Measurements from ENCODE around the gene SCAMP4.

SCAMP4 gene

DNA sequence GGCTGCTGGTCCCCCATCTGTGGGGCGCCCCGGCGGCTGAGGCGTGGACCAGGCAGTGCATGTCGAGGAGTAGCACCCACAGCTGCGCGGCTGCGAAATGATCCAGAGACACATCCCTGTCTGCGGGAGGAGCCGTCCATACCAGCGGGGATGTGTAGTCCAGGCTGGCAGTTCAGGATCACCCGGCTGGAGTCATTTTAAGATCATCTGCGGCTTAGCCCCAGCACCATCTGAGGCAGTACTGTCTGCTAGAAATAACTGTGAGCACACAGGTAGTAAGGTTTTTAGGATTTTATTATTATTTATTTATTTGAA is 3.1 kb downstream of the SCAMP4 start:
- no peak overlapping the region for H3K27ac ChIP-seq (replicated peaks)
- TF ChIP-seq, protein P1, sequence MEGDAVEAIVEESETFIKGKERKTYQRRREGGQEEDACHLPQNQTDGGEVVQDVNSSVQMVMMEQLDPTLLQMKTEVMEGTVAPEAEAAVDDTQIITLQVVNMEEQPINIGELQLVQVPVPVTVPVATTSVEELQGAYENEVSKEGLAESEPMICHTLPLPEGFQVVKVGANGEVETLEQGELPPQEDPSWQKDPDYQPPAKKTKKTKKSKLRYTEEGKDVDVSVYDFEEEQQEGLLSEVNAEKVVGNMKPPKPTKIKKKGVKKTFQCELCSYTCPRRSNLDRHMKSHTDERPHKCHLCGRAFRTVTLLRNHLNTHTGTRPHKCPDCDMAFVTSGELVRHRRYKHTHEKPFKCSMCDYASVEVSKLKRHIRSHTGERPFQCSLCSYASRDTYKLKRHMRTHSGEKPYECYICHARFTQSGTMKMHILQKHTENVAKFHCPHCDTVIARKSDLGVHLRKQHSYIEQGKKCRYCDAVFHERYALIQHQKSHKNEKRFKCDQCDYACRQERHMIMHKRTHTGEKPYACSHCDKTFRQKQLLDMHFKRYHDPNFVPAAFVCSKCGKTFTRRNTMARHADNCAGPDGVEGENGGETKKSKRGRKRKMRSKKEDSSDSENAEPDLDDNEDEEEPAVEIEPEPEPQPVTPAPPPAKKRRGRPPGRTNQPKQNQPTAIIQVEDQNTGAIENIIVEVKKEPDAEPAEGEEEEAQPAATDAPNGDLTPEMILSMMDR (IDR thresholded peaks at IDR 0.05; ENCODE audit: insufficient read depth, low read length): no peak
- TF ChIP-seq, protein P2, sequence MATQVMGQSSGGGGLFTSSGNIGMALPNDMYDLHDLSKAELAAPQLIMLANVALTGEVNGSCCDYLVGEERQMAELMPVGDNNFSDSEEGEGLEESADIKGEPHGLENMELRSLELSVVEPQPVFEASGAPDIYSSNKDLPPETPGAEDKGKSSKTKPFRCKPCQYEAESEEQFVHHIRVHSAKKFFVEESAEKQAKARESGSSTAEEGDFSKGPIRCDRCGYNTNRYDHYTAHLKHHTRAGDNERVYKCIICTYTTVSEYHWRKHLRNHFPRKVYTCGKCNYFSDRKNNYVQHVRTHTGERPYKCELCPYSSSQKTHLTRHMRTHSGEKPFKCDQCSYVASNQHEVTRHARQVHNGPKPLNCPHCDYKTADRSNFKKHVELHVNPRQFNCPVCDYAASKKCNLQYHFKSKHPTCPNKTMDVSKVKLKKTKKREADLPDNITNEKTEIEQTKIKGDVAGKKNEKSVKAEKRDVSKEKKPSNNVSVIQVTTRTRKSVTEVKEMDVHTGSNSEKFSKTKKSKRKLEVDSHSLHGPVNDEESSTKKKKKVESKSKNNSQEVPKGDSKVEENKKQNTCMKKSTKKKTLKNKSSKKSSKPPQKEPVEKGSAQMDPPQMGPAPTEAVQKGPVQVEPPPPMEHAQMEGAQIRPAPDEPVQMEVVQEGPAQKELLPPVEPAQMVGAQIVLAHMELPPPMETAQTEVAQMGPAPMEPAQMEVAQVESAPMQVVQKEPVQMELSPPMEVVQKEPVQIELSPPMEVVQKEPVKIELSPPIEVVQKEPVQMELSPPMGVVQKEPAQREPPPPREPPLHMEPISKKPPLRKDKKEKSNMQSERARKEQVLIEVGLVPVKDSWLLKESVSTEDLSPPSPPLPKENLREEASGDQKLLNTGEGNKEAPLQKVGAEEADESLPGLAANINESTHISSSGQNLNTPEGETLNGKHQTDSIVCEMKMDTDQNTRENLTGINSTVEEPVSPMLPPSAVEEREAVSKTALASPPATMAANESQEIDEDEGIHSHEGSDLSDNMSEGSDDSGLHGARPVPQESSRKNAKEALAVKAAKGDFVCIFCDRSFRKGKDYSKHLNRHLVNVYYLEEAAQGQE (IDR thresholded peaks at IDR 0.05; ENCODE audit: insufficient replicate concordance, low read depth): no peak
- TF ChIP-seq GABPA (IDR thresholded peaks at IDR 0.05; ENCODE audit: low read depth): no peak
- TF ChIP-seq SPI1 (IDR thresholded peaks at IDR 0.05; ENCODE audit: borderline replicate concordance, low read depth): no peak
- TF ChIP-seq POLR2AphosphoS5 (IDR thresholded peaks at IDR 0.05; ENCODE audit: low read depth): no peak

DNA sequence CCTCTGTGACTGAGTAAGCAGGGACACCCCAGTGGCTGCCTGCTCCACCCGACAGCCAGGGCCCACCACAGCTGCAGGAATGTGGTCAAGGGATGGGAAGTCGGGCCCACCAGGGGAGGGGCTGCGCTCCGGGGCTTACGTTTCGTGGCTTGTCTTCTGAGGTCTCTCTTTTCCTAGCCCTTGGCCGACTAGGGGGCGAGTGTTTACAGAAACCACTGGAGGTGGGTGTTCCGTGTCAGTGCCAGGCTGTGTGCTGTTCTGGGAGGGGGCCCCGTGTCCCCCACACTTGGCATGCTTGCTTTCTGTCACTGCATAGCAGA is 4.5 kb downstream of the SCAMP4 start:
- no peaks in the 10 kb centered on the region for H3K27me3 ChIP-seq (ENCODE audit: insufficient read depth, poor library complexity, severe bottlenecking)
- no peak overlapping the region for H3K27ac ChIP-seq (replicated peaks)
- no peak for DNase-seq (ENCODE audit: low read depth in 1 of 2, low spot score in 1 of 2)
- TF ChIP-seq, protein P2 (IDR thresholded peaks at IDR 0.05; ENCODE audit: insufficient replicate concordance, low read depth): no peak
- TF ChIP-seq, protein P1 (IDR thresholded peaks at IDR 0.05; ENCODE audit: insufficient read depth, low read length): no peak
- no peak for TF ChIP-seq POLR2AphosphoS5 (IDR thresholded peaks at IDR 0.05; ENCODE audit: low read depth)
- no peak for TF ChIP-seq SPI1 (IDR thresholded peaks at IDR 0.05; ENCODE audit: borderline replicate concordance, low read depth)
- no peak for TF ChIP-seq GABPA (IDR thresholded peaks at IDR 0.05; ENCODE audit: low read depth)
- H3K4me3 ChIP-seq (replicated peaks; ENCODE audit: insufficient read depth, low read length): no peak overlapping the region

More for the DNA sequence above, 3.1 kb downstream of the SCAMP4 start:
- H3K4me3 ChIP-seq (replicated peaks; ENCODE audit: insufficient read depth, low read length): no peak overlapping the region
- H3K27me3 ChIP-seq (ENCODE audit: insufficient read depth, poor library complexity, severe bottlenecking): no peaks in the 10 kb centered on the region
- no peak for DNase-seq (ENCODE audit: low read depth in 1 of 2, low spot score in 1 of 2)

DNA sequence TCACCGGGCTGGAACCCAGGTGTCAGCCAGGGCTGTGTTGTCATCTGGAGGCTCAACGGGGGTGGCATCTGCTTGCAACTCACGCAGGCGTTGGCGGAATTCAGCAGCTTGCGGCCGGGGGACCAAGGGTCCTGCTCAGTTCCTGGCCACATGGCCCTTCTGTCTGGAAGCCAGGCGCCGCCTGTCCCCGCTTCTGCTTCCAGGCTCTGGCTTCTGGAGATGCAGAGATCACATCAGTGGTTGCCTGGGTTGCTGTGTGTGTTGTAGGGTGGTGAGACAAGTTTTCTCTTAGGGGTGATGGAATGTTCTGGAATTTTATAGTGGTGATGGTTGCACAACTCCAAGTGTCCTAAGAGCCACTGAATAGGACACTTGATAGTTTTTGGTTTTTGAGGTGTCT is 5.0 kb downstream of the SCAMP4 start:
- TF ChIP-seq SPI1 (IDR thresholded peaks at IDR 0.05; ENCODE audit: borderline replicate concordance, low read depth) (no peak), GABPA (IDR thresholded peaks at IDR 0.05; ENCODE audit: low read depth) (no peak)
- TF ChIP-seq, protein P1 (IDR thresholded peaks at IDR 0.05; ENCODE audit: insufficient read depth, low read length): no peak
- TF ChIP-seq, protein P2 (IDR thresholded peaks at IDR 0.05; ENCODE audit: insufficient replicate concordance, low read depth): no peak
- Histone ChIP-seq H3K27me3 (ENCODE audit: insufficient read depth, poor library complexity, severe bottlenecking) (no peaks in the 10 kb centered on the region), H3K4me3 (replicated peaks; ENCODE audit: insufficient read depth, low read length) (no peak overlapping the region), H3K27ac (replicated peaks) (no peak overlapping the region)
- no peak for DNase-seq (ENCODE audit: low read depth in 1 of 2, low spot score in 1 of 2)
